Stimulated activated CD4-positive, alpha-beta T cell treated with anti-CD3 and anti-CD28 coated beads, Interleukin-1b, Interleukin-23, amount 100 ng/mL, for 24 hours (primary cell): Measurements from ENCODE around the gene ZBTB22.

ENCODE experiments used
- DNase-seq, 4 experiments: peaks; one replicate each; pipeline ENCODE4 v3.0.0-alpha.2; 2020; ENCODE audit warnings: low read depth in 4 of 4, low spot score in 1 of 4

The ZBTB22 gene

DNA sequence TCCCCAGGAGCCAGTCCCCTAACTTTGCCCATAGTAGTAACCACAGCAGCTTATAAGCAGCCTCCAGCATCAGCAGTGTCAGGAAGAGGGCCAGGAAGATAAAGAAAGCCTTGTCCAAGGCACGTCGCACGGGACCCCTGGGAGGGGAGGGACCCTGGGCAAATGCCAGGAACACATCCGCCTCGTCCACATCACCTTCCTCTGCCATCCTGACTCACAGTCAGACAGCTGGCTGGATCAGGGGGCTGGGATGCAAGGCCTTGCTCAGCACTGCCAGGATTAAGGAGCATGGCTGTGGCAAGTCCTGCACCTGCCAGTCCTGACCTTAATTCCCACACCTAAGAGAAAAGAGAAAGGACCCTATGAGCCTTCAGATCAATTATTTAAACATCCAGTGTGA is 11.5 kb upstream of the ZBTB22 start:
- DNase-seq = no peak

DNA sequence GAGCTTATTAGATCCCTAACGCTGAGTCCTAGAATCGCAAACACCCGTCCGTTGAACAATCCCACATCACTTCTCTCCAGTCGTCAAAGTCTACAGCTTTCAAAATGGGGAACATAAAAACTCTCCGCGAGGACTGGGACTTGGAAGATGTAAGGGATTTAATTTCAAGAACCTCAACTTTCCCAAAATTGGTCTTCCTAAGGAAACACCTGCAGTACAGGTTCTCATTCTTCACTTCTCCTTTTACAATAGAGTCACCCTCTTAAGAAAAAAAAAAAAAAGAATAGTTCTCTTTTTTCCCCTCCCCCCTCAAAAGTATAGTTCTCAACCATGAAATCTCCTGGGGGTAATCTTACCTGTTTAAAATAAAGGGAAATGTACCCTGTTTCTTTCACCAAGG is 6.6 kb upstream of the ZBTB22 start:
- DNase-seq = no peak

DNA sequence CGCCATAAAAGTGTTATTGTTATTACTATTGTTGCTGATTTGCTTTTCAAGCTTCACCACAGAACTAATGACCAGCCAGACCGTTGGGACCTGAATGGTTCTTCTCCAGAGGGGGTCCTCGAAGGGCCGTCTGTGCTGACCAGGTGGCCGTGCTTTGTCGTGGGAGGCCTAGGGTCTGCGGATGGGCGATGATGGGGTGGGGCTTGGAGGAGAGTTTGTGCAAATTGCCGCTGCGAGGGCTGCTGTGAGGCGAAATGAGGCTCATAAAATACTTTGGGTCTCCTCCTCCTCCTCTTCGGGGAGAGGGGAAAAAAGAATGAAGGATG is 6.0 kb upstream of the ZBTB22 start:
- no peak for DNase-seq

DNA sequence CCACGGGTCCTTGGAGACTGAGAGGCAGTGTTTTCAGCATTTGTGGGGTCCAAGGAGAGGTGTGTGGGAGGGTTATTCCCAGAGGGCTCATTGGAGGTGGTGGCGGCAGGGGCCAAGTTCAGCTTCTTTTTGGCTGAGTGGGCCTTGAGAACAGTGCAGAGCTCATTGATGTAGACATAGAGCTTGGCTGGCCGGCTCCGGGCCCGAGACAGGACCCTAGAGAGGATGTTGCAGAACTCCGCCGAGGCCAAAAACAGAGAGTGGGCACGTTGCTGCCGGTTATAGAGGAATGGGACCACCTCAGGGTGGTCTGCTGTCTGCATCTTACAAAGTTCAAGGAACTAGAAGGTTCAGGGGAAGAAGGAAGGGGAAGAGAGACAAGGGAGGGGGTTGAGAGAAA is 3.7 kb upstream of the ZBTB22 start:
- no peak for DNase-seq

DNA sequence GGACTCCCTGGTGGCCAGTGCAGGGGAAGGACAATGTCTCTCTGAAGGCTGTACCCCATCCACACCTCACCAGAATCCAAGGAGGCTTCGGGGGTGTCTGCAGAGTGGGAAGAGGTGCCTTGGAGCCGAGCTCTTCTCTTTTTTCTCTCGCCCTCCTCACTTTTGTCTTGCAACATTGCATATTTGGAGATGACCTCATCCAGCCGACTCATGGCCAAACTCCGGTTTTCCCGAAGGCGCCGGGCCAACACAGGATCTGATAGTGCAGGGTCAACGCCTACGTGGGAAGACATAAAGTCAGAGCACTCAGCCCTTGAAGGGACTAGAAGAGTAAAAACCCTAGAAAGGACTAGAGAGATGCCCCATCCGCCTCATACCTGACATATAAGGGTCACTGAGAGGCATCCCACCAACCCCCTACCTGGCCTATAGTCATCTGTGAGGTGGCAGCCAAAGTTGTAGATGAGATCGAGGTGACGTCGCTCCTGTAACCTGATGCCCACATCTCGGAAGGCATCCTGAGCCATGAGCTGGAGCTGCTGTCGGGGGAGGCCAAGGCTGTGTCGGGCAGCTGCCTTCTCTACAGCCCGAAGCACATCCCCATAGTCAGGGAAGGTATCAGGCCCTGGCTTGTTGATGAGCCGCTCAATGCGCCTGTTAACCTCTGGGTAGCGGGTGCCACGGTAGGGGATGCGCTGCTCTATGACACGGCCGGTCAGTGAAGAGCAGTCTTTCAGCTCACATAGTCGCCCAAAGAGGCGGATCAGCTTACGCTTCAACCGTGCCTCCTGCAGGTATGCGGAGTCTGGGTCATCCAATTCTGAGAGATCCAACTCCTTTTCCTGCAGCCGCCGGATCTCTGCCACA is 3.0 kb upstream of the ZBTB22 start:
- DNase-seq = no peak

DNA sequence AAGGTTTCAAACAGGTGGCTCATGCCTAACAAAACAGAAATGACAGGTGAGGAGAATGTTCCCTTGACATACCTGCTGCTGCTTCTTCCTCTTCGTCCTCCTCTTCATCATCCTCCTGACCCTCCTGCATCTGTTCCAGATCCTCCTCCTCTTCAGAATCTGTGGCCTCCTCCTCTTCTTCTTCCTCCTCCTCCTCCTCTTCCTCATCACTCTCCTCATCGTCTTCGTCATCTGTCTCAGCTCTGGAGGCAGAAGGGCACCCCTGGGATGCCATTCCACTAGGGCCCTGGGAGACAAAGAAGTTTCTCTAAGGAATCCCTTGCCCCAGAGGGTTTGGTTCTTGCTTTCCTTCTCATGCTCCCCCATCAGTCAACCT is 2.4 kb upstream of the ZBTB22 start:
- DNase-seq = no peak

DNA sequence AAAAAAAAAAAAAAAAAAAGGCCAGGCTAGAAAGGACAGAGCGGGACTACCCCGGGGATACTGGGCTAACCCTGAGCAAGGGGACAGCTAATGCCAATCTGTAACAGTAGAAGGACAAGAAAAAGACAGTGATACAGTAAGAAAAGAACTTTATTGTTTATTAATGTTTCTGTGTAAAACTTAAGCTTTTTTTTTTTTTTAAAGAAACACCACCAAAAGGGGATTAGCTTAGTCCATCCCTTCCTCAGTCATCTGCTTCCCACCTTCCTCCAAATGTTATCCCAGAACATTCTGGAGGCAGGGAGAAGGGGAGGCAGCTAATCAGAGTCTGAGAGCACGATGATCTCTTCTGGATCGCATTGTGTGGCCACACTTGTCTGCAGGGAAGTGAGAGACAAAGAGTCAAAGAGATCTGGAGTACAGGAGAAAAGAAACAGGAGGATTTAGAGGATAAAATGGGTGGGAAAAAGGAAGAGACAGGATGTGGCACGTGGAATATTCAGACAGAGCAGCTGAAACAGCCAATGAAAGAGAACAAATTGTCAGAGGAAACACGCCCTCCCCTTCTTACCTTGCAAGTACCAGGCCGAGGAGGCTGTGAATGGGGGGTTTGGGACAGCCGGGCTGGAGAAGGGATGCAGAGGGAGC is 1.0 kb upstream of the ZBTB22 start:
- no peak for DNase-seq

DNA sequence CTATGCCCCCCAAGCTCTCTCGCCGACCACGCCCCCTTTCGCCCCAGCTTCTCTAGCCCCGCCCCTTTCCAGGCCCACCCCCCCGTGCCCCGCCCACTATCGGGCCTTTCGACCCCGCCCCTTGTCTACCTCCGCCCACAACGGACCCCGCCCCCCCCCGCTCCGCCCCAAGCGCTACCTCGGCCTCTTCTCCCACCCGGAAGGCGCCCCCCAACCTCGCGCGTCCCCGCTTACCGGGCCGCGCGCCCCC is 200 bp downstream of the ZBTB22 start:
- DNase-seq = peak in 1 of 4 experiments; percentile 61

DNA sequence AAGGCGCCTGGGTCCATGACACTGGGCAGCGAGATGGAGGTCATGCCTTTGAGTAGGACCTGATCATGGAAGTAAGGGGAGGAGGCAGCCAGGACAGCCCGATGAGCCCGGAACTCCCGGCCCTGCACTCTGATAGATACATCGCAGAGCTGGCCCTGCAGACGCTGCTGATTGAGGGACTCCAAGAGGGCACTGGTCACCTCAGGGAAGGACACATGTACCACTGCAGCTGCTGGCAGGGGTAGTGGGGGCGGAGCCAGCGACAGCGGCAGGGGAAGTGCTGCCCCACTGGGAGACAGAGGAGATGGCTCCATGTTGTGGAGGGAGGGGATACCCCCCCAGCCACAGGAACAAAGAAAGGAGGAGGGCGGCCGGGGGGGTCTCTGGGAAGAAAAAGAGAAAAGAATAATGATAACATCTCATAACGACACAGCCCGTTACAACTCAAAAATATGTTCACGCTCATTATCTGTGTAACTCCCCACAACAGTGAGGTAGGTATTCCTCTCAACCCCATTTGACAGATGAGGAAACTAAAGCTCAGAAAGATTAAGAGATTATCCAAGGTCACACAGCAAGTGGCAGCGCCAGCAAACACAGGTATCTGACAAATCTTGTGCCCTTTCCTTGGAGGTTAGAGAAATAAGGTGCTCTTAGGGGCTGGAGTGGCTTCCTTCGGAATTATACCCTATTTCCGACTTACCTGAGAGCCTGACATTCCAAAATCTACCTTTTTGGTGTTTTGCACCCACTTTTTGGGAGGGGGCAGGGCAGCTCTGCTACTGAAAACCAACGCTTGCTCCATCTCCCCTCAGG is 733 bp downstream of the ZBTB22 start:
- DNase-seq = no peak

DNA sequence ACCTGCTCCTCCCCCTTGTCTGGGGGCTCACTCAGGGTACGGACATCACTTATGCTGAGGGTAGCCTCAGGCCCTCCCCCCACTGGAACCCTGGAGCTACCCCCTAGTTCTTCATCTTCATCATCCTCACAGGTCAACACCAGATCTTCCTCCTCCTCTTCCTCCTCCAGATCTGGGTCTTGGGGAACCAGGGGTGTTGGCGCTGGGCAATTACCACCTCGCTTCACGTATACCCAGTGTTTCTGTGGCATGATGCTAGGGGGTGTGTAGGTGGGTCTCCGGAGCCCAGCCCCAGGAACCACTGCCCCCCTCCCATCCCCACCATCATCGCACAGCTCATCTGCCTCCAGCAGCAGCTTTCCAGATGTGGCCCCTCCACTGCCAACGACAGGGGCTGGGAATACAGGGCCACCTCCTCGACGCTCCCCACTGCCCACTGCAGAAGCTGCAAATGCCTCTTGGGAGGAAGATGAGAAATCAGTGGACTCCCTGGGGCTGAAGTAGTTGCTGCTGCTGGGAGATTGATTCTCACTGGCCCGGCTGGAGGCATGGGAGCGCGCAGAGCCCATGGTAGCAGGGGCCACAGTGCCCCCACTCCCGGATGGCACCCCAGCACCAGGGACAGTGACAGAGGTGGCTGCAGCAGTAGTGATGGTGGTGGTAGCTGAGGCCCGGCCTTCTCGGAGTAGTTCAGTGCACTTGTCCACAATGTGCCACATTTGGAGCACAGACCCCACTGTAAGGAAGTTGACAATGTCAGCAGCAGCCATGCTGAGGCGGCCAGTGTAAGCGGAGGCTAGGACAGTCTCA is 1.5 kb downstream of the ZBTB22 start:
- DNase-seq = no peak

DNA sequence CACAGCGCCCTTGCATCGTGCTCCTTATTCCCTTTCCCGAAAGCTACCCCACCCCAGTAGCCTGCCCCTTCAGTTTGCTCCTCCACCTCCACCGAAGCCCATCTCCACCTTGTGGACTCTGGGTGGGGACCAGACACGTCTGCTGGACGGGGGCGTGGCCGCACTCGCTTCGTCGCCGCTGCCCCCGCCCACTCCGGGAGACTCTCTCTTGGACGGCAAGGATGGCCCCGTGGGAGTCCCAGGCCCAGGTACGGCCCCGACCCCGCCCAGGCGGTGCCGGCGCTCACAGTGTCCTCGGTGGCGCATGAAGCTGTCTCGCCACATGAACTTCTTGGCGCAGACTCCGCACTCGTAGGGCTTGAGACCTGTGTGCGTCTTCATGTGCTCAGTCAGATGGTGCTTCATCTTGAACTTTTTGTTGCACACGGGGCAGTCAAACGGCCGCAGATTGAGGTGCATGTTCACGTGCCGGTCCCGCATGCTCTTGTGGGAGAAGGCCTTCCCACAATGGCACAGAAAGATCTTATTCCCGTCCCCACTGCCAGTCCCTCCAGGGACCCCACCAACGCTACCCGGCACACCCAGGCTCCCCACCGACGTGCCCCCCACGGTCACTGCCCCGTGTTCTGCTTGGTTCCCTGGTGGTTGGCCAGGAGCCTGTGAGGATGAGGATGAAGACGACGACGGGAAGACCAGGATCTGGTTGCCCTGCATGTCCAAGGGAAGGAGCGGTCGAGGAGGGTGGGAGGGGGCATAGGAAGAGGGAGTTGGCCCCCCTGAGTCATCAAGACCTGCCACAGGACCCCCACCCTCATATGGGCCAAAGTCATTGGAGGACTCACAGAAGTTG is 2.4 kb downstream of the ZBTB22 start:
- DNase-seq = no peak

DNA sequence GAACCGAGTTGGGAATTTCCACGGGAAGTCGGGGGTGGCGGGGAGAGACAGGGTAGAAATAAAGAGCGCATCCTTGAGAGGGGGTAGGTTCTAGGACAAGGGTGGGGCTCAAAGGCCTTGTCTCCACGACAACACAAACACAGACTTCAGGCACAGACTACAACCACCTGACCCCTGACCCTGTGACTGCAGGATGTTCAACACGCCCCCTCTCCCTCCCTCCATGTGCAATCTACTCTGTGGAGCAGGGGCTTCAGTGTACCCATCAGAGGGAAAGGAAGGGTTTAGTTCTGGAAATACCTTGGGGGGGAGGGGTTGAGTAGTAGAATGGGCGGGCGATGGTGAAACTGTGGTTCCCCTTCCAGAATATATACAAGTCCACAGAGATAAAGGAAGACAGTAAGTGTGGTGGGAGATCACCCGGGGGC is 3.0 kb downstream of the ZBTB22 start:
- peak in 1 of 4 experiments; percentile 39 for DNase-seq

DNA sequence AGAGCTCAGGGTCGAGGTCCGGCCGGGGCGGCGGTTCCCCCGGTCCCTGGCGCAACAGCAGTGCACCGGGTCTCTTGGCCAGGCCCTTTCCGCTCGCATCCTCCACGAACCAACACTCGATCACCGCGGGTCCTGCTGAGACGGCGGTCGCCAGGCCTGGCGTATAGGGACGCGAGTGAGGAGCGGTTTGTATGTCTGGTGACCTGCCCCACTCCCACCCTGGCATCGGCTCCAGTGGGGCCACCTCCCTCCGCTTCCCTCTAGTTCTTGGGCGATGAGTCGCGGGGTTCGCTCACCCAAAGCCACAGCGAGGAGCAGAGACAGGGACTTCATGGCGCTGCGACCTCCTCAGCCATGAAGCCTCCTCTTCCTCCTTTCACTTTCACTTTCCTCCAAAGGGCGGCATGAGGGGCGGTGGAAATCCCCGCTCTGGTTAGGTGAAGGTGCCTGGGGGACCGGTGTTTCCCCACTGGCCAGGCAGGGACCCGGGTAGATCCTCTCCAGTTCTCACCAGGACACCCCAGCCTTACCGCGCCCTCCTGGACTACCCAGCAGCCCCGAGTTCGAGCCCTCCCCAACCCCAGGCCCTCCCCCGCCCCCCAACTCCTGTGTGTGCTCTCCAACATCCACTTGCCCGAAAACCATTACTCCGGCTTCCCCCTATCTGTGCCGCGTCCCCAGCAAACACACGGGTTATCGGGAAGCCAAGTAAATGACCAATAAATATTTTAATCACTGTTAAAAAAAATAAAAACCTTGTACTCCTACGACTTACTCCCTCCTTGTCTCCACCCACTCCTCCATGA is 3.6 kb downstream of the ZBTB22 start, which contains the start of gene TAPBP:
Gene TAPBP (minus strand): TSS at position 370 of the 806 bp plus-strand sequence. CDS start 37 bp downstream, at position 333.
- peak; percentile 56 to 83 (median 70) for DNase-seq

DNA sequence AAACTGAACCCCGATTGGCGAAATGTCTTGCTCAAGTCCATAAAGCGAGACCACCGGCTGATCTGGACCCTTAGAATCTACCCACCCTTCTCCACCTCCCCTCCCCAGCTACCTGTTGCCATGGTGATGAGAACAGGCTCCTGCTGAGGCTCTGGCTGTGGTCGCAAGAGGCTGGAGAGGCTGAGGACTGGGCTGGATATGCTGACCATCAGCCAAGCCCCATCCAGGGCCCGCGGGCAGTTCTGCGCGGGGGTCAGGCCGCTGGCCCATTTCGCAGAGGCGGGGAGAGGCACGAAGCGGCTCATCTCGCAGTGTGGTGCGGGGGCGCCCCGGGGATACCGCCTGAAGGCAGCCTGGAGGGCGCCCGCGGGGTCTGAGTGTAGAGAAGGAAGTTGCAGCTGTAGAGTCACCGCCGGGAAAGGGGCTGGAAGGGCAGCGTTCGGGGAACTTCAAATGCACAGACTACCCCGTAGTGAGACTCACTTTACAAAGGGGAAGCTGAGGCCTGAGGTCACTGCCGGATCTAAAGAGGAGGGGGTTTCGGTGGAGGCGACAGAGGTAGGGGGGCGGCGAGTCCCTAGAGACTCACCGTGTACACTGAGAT is 4.3 kb downstream of the ZBTB22 start:
- no peak for DNase-seq

DNA sequence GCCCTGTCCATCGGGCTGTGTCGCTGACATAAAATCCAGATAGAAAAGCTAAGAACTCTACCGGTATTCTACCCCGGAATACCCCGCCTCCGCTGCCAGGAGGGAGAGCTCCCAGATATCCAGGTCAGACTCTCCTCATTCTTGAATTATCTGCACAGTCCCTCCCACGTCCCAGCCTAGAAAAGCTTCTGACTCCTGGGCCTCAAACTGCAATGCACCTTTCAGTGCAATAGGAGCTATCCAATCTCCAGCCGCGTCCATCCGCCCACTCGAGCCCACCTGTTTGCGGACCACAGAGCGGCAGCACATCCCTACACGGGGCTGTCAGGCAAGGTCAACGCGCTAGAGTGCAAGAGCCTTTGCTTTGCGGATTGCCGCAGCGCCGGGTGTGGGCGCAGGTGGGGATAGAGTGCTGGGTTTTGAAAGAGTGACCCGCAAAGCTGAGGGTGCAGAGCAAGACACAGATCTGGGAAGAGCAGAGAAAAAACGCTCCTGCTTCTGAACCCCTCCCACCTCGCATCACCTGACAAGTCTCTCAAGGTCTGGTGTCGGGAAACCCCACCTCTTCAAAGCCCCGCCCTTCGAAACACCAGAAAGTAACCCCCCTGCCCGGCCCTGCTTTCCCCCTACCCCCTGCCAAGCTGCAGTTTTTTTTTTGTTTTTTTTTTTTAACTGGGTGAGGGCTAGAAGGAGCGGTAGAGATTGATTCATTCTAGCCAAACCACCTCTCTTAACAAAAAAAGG is 5.0 kb downstream of the ZBTB22 start:
- DNase-seq = peak in 3 of 4 experiments; percentile 51 to 75 (median 68)

DNA sequence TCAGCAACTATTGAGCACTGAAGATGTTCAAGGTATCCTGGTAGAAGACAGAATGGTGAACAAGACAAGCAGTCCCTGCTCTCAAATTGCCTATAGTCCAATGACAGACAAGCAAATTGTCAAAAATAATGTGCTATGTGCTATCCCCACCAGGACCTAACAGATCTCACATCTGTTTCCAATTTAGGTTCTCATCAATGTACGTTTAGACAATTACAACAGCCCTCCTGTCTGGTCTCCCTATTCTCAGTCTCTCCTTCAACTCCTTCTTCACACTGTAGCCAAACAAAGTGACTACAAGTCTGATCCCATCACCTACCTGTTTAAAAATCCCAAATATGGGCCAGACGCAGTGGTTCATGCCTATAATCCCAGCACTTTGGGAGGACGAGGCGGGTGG is 11.2 kb downstream of the ZBTB22 start:
- DNase-seq = no peak

DNA sequence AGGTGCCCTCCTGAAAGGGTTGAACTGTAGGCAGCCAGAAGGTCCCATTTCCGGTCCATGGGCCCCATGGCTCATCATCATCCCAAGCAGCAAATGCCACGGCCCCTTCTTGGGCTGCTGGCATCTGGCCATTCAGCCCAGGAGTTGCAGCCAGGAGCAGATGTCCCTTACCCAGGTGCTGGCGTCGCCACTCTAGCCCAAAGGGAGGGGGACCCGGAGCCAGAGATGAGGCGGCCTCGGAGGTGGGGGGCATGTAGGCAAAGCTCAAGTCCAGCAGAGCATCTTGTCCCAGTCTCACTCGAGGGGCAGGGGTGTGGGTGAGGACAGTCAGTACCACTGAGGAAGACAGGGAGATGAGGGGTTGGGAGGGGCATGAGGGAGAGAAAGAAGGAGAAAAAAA is 12.5 kb downstream of the ZBTB22 start:
- DNase-seq = no peak

DNA sequence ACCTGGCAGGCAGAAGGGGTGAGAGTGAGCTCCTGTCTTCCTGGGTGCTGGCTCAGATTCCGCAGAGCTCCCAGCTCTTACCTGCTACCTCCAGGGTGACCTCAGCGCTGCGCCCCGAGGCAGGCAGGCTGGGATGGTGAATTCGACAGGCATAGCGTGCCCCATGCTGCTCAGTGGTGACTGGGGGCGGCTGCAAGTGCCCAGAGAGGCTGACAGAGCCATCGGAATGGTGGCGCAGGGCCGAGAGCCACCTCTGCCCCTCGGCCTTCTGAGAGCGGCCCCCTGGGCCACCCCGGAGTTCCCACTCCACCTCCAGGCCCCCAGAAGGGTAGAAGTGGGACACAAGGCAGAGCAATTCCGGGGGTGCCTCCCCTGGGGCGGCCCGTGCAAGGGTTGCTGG is 13.3 kb downstream of the ZBTB22 start:
- no peak for DNase-seq
